NB4 (cell line): ENCODE results near the gene CAMK2D.
"Not testable (repeated sequence)": the region's sequence is repeated elsewhere in the genome, so short reads cannot be mapped to it uniquely, and the experiment has no call there.

ENCODE experiments used
- MAX ChIP-seq: IDR thresholded peaks from 2 replicates; pipeline ENCODE4 v1.6.1; 2011; ENCODE audit warnings: low read depth, low read length
- POLR2A ChIP-seq: IDR thresholded peaks from 2 replicates; pipeline ENCODE4 v1.6.1; 2011; ENCODE audit warnings: mild to moderate bottlenecking; ENCODE audit not compliant: insufficient read length; ENCODE audit errors: extremely low read depth
- TF ChIP-seq, protein P1 (sequence below): IDR thresholded peaks from one replicate; pipeline ENCODE4 v1.5.1; 2012; ENCODE audit warnings: low read depth, low read length

DNA sequence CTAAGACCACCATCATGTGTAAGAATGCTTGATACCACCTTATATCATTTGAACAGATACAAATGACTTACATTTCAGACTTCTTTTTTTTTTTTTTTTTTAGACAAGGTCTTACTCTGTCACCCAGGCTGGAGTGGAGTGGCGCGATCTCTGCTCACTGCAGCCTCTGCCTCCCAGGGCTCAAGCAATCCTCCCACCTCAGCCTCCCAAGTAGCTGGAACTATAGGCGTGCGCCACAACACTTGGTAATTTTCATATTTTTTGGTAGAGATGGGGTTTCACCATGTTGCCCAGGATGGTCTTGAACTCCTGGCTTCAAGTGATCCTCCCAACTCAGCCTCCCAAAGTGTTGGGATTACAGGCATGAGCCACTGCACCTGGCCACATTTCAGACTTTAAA is 76.4 kb downstream of the CAMK2D start:
- TF ChIP-seq POLR2A, MAX: not testable (repeated sequence)
- TF ChIP-seq, protein P1, sequence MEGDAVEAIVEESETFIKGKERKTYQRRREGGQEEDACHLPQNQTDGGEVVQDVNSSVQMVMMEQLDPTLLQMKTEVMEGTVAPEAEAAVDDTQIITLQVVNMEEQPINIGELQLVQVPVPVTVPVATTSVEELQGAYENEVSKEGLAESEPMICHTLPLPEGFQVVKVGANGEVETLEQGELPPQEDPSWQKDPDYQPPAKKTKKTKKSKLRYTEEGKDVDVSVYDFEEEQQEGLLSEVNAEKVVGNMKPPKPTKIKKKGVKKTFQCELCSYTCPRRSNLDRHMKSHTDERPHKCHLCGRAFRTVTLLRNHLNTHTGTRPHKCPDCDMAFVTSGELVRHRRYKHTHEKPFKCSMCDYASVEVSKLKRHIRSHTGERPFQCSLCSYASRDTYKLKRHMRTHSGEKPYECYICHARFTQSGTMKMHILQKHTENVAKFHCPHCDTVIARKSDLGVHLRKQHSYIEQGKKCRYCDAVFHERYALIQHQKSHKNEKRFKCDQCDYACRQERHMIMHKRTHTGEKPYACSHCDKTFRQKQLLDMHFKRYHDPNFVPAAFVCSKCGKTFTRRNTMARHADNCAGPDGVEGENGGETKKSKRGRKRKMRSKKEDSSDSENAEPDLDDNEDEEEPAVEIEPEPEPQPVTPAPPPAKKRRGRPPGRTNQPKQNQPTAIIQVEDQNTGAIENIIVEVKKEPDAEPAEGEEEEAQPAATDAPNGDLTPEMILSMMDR: not testable (repeated sequence)
